PC-9 (cell line): ENCODE results near the gene CHMP2A. TPM values are rescaled to one million over a fixed set of nuclear protein-coding genes. Genes with fewer than 3 reads are reported as not detected.
A peak's percentile ranks its signal among the peaks of the same experiment; 100 is the strongest.

Source experiments
- BruUV-seq: library from RNA; stranded (reverse); fragments of 400-500 nt; replicated peaks from 2 replicates; lab custom pipeline; 2021; lab: Mats Ljungman, UMichigan
- CTCF ChIA-PET: fragments of 300-600 bp; sonication (Branson Sonifier 250); formaldehyde crosslinking; loops from one replicate; lab custom pipeline; 2022; ENCODE audit warnings: antibody characterized with exemption; lab: Charles Lee
- POLR2A ChIA-PET: fragments of 300-600 bp; sonication (Branson Sonifier 250); formaldehyde crosslinking; loops from one replicate; lab custom pipeline; 2022; ENCODE audit warnings: antibody characterized with exemption; ENCODE audit not compliant: unreplicated experiment; lab: Charles Lee
- DNase-seq, 2 experiments: peaks; one replicate each; pipeline versions ENCODE4 v3.0.0 to v3.0.0-alpha.2; 2015 to 2022; ENCODE audit warnings: mixed read lengths in 1 of 2
- H2AFZ ChIP-seq: fragments of 200-600 bp; sonication (generic); 2 replicates; pipeline ENCODE4 v1.8.1; 2017; ENCODE audit warnings: antibody characterized with exemption
- H3F3A ChIP-seq: fragments of 200-600 bp; sonication (generic); 2 replicates; pipeline ENCODE4 v1.8.1; 2017; ENCODE audit warnings: antibody characterized with exemption, mild to moderate bottlenecking, low read depth; ENCODE audit not compliant: insufficient read depth
- H3K27ac ChIP-seq: fragments of 200-600 bp; sonication (generic); 2 replicates; pipeline ENCODE4 v1.6.1; 2016; ENCODE audit warnings: mixed run types
- H3K27me3 ChIP-seq: fragments of 200-600 bp; sonication (generic); 2 replicates; pipeline ENCODE4 v1.6.1; 2016; ENCODE audit warnings: low read depth, mixed run types; ENCODE audit not compliant: insufficient read depth
- H3K36me3 ChIP-seq: fragments of 200-600 bp; sonication (generic); 2 replicates; pipeline ENCODE4 v1.6.1; 2016; ENCODE audit warnings: low read depth, mixed run types
- H3K4me1 ChIP-seq: fragments of 200-600 bp; sonication (generic); replicated peaks from 2 replicates; pipeline ENCODE4 v1.6.1; 2016; ENCODE audit warnings: mixed run types; ENCODE audit not compliant: insufficient read depth
- H3K4me2 ChIP-seq: fragments of 200-600 bp; sonication (generic); 2 replicates; pipeline ENCODE4 v1.6.1; 2017; ENCODE audit warnings: mixed run types
- H3K4me3 ChIP-seq: fragments of 200-600 bp; sonication (generic); 2 replicates; pipeline ENCODE4 v1.6.1; 2016; ENCODE audit warnings: mixed run types
- H3K79me2 ChIP-seq: fragments of 200-600 bp; sonication (generic); 2 replicates; pipeline ENCODE4 v1.6.1; 2017; ENCODE audit warnings: low read depth, mixed run types
- H3K9me2 ChIP-seq: fragments of 200-600 bp; sonication (generic); 2 replicates; pipeline ENCODE4 v1.8.1; 2017; ENCODE audit warnings: mild to moderate bottlenecking; ENCODE audit not compliant: insufficient read depth
- H3K9me3 ChIP-seq: fragments of 200-600 bp; sonication (generic); 2 replicates; pipeline ENCODE4 v1.8.1; 2016; ENCODE audit warnings: low read depth; ENCODE audit not compliant: insufficient read depth
- H4K20me1 ChIP-seq: fragments of 200-600 bp; sonication (generic); 2 replicates; pipeline ENCODE4 v1.8.1; 2017; ENCODE audit not compliant: insufficient read depth
- EZH2 ChIP-seq: fragments of 200-600 bp; sonication (generic); IDR thresholded peaks from 2 replicates; pipeline ENCODE4 v1.8.0; 2017; ENCODE audit warnings: antibody characterized with exemption, low read depth
- intact Hi-C: fragments of 100-400 bp; cut with micrococcal nuclease; formaldehyde crosslinking; loops from one replicate; pipeline ENCODE4 v1.10.0; 2022; ENCODE audit not compliant: unreplicated experiment
- total RNA-seq: library from RNA; stranded (reverse); gene quantifications from 2 replicates; pipeline ENCODE4 v1.2.3, GENCODE V29; 2021
- TF ChIP-seq, protein P1 (sequence below): fragments of 200-600 bp; sonication (generic); conservative IDR thresholded peaks from 2 replicates; pipeline ENCODE4 v1.6.1; 2017; ENCODE audit warnings: mixed run types, antibody characterized with exemption, mild to moderate bottlenecking, moderate library complexity

Gene CHMP2A
- total RNA-seq, 1 experiment from 2014 or later, result 149 TPM

DNA sequence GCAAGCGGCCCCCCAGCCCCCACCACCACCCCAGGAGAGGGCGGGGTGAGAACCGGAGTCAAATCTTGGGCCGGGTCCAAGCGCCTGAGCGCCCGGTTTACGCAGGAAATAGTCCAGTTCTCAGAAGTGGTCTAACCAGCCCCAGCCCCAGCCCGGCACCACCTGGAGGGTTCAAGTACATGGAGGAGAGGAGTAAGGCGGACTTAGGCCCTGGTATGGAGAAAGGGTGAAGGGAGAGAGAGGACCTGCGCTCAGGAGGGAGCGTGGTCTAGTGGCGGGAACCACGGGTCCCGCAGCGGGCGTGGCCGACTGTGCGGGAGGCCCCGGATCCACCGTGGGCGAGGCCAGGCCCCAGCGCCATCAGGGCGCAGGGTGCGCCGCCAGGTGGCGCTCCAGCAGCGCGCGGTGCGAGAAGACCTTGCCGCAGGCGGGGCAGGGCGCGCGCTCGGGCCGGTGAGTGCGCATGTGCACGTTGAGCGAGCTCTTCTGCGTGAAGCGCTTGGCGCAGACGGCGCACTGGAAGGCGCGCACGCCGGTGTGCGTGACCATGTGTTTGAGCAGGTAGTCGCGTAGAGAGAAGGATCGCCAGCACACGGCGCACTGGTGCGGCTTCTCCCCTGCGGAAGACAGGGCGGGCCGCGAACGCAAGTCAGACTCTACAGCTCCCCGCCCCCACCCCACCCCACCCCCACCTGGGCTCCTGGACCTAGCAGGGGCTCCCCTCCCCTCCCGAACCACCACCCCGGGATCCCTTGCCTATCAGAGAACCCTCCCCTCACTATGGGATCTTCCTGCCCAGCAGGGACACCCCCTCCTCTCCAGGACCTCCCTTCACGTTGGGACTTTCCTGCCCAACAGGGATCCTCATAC is 41.0 kb downstream of the CHMP2A start:
- Histone ChIP-seq H3K4me3 (peak overlapping the region; percentile 45; the same call in 1 of the 2 replicates), H3F3A (peaks cover 3% of the 10 kb centered on the region; the same call in 1 of the 2 replicates), H4K20me1 (no peaks in the 10 kb centered on the region), H3K4me2 (peak overlapping the region; percentile 66), H3K27ac (no peak overlapping the region), H3K9me2 (no peaks in the 10 kb centered on the region), H3K36me3 (no peaks in the 10 kb centered on the region), H2AFZ (no peak overlapping the region), H3K9me3 (no peaks in the 10 kb centered on the region), H3K4me1 (peaks cover 6% of the 10 kb centered on the region), H3K79me2 (peaks cover 18% of the 10 kb centered on the region), H3K27me3 (no peaks in the 10 kb centered on the region)
- POLR2A ChIA-PET, result interaction anchor here (0.6 to 1.0 kb wide), 2 partner anchors 56 to 187 kb away, joined by 3 read pairs; partner anchors contain the start of gene ZSCAN22
- DNase-seq, result peak; percentile 60 to 69
- BruUV-seq, result no TSS peak
- CTCF ChIA-PET, result interaction anchor here (0.6 kb wide), 1 partner anchor 294 kb away, joined by 4 read pairs; no protein-coding TSS in a partner anchor
- TF ChIP-seq, protein P1, sequence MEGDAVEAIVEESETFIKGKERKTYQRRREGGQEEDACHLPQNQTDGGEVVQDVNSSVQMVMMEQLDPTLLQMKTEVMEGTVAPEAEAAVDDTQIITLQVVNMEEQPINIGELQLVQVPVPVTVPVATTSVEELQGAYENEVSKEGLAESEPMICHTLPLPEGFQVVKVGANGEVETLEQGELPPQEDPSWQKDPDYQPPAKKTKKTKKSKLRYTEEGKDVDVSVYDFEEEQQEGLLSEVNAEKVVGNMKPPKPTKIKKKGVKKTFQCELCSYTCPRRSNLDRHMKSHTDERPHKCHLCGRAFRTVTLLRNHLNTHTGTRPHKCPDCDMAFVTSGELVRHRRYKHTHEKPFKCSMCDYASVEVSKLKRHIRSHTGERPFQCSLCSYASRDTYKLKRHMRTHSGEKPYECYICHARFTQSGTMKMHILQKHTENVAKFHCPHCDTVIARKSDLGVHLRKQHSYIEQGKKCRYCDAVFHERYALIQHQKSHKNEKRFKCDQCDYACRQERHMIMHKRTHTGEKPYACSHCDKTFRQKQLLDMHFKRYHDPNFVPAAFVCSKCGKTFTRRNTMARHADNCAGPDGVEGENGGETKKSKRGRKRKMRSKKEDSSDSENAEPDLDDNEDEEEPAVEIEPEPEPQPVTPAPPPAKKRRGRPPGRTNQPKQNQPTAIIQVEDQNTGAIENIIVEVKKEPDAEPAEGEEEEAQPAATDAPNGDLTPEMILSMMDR, result peak; percentile 58
- no peak for TF ChIP-seq EZH2
- intact Hi-C loops, result no loop called here

- no peak for DNase-seq
- Histone ChIP-seq H3K9me3 (no peaks in the 10 kb centered on the region), H3K4me3 (no peak overlapping the region), H3F3A (no peaks in the 10 kb centered on the region), H3K27ac (no peak overlapping the region), H3K79me2 (0 out of 2 replicates have a peak, but pooled peaks cover 14% of the 10 kb centered on the region), H3K27me3 (no peaks in the 10 kb centered on the region), H2AFZ (no peak overlapping the region), H3K4me2 (no peak overlapping the region), H3K36me3 (no peaks in the 10 kb centered on the region), H3K9me2 (no peaks in the 10 kb centered on the region), H3K4me1 (peaks cover 4% of the 10 kb centered on the region), H4K20me1 (no peaks in the 10 kb centered on the region)
- intact Hi-C loops, result no loop called here
- POLR2A ChIA-PET, result interaction anchor here (0.6 to 1.0 kb wide), 2 partner anchors 56 to 186 kb away, joined by 3 read pairs; partner anchors contain the start of gene ZSCAN22
- CTCF ChIA-PET, result interaction anchor here (0.6 kb wide), 1 partner anchor 294 kb away, joined by 4 read pairs; no protein-coding TSS in a partner anchor
- TF ChIP-seq EZH2, result no peak
- TF ChIP-seq, protein P1, result no peak
- no TSS peak for BruUV-seq
Measured at GRCh38 chr19:58513213-58513693, 41.7 kb downstream of the CHMP2A start.

- Histone ChIP-seq H3K9me2 (no peaks in the 10 kb centered on the region), H4K20me1 (no peaks in the 10 kb centered on the region), H2AFZ (no peak within 1 kb of the TSS), H3K27ac (no peak within 1 kb of the TSS), H3K9me3 (no peaks in the 10 kb centered on the region), H3K4me2 (no peak within 1 kb of the TSS), H3K27me3 (no peaks in the 10 kb centered on the region), H3K4me3 (no peak within 1 kb of the TSS), H3K36me3 (no peaks in the 10 kb centered on the region), H3K79me2 (no peaks in the 10 kb centered on the region), H3K4me1 (no peaks in the 10 kb centered on the region), H3F3A (no peaks in the 10 kb centered on the region)
- DNase-seq, result no peak
- intact Hi-C loops, result no loop called here
- ChIA-PET CTCF (no interaction called here), POLR2A (no interaction called here)
- no peak for TF ChIP-seq EZH2
- TF ChIP-seq, protein P1, result no peak
- BruUV-seq, result no TSS peak
Measured at GRCh38 chr19:58511353-58512208, 43.3 kb downstream of the CHMP2A start, which contains the start of gene SLC27A5. Gene SLC27A5, minus strand, starts transcription at chr19:58511992. Its CDS starts 37 bp downstream, at chr19:58511955.
